HG03575 (cell line): Measurements from ENCODE around the gene OR52I1.

Experiments
- ATAC-seq: cut with Tn5 transposase; IDR thresholded peaks from one replicate; pipeline ENCODE4 v1.9.1; 2021; ENCODE audit not compliant: unreplicated experiment, insufficient number of reproducible peaks, low FRiP score; ENCODE audit errors: extremely low read depth

OR52I1 gene, protein sequence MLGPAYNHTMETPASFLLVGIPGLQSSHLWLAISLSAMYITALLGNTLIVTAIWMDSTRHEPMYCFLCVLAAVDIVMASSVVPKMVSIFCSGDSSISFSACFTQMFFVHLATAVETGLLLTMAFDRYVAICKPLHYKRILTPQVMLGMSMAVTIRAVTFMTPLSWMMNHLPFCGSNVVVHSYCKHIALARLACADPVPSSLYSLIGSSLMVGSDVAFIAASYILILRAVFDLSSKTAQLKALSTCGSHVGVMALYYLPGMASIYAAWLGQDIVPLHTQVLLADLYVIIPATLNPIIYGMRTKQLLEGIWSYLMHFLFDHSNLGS

DNA sequence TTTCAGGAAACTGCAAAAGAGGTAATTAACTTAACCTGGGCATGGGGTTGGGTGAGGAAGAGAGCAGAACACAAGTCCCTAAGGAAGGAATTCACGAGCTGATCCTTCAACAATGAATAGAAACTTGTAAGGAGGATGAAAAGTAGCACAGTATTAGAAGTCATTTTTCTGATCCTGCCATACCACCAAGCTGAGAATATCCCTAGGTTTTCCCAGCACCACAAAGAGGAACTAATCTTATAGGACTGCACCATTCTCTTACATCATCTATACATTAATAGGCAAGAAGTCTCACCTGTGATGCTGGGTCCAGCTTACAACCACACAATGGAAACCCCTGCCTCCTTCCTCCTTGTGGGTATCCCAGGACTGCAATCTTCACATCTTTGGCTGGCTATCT is at the start of gene OR52I1:
OR52I1 (plus strand) TSS at position 301 of the 400 bp plus-strand sequence; CDS start at position 301, 0 bp downstream.
- ATAC-seq, result no peak

DNA sequence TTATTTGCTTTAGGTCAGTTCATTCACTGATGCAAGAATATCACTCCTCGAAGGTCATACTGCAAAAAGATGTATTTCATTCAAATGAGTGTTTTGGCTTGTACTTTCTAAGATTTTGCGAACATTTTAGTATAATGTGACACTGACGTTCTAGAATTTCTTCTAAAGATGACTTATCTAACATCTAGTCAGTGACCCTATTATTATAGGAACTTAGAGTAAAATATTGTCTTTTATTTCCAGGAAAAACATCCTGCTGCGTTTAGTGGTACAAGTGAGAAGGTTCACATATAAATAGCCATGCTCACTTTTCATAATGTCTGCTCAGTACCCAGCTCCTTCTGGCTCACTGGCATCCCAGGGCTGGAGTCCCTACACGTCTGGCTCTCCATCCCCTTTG is 48.9 kb upstream of the OR52I1 start, which contains the start of gene OR52M1:
OR52M1 (plus strand) TSS at position 301 of the 400 bp plus-strand sequence; CDS start at position 301, 0 bp downstream.
- ATAC-seq, result no peak

DNA sequence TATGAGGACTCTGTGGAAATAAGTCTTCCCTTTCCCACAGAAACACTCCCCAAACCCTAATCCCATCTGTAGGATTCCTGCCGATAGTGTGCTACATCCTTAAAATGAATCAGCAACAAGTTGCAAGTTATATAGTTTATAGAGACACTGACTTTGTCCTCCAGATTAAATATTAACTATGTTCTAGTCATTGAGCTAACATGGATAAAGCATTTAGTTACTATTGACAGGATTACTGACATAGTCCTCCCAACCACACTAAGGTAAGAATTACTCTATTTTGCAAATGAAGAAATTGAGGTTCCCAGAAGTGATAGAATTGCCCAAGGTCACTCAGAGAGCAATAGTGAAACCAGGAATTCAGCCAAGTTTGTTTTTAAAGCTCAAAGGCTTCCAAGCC is 47.0 kb upstream of the OR52I1 start:
- no peak for ATAC-seq

DNA sequence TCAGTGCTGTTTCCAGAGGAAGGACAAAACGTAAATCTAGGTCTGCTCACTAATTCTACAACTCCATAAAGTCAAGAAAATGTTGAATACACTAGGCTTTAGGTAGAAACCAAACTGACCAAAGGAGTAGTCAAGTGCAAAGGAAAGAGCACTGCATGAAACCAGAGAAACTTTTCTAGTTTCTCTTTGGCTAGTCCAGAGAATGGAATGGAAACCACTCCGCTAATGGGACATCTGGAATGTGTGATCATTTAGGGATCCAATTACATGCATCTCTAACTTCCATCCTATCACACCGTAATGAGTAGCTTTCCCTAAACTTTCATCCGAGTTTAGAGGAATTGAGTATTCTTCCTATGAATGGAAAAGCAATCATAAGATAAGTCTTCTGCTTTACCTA is 46.4 kb upstream of the OR52I1 start:
- ATAC-seq, result no peak

DNA sequence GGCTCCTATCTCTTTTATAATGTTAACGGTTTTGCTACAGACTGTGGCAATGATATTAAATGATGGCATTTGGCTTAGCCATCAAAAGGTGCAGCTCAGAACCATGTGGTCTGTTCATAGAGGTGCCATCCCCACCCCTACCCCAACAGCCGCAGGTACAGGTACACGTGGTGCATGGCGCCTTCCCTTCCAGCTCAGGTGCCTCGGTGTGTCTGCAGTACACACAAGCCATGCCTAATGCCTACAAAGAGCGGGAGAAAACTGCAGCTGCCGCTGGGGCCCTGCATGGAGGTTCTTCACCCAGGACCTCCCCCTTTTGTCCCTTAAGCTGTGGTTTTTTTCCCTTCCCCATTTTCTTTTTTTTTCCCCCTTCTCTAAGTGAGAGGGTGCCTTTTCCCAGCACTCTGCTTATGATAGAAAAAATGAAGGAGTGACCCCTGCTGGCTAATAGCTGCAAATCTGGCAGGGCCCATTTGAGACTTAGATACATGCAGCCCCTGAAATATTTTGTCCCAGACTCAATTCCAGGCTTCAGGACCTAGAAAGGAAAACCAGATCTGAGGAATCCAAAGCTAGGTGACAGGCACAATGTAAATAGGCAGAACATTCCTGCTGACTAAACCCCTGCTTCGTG is 42.4 kb upstream of the OR52I1 start:
- no peak for ATAC-seq

DNA sequence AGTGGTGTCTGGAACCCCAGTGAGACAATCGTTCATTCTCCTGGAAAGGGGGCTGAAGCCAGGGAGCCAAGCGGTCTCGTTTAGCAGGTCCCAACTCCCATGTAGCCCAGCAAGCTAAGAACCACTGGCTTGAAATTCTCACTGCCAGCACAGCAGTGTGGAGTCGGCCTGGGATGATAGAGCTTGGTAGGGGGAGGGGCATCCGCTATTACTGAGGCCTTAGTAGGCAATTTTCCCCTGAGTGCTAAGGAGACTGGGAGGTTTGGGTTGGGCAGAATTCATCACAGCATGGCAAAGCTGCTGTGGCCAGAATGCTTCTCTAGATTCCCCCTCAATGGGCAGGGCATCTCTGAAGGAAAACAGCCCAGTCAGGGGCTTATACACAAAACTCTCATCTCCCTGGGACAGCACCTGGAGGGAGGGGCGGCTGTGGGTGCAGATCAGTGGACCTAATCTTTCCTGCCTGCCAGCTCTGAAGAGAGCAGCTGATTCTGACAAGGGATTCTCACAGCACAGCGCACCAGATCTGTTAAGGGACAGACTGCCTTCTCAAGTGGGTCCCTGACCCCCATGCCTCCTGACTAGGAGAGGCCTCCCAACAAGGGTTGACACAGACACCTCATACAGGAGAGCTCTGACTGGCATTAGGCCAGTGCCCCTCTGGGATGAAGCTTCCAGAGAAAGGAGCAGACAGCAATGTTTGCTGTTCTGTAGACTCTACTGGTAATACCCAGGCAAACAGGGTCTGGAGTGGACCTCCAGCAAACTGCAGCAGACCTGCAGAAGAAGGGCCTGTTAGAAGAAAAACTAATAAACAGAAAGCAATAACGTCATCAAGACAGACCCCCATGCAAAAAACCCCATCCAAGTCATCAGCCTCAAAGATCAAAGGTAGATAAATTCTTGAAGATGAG is 34.1 kb upstream of the OR52I1 start:
- ATAC-seq, result no peak

DNA sequence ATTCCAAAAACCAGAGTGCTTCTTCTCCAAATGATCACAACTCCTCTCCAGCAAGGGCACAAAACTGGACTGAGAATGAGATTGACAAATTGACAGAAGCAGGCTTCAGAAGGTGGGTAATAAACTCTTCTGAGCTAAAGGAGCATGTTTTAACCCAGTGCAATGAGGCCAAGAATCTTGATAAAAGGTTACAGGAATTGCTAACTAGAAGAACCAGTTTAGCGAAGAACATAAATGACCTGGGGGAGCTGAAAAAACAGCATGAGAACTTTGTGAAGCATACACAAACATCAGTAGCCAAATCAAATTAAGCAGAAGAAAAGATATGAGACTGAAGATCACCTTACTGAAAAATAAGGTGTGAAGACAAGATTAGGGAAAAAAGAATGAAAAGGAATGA is 33.4 kb upstream of the OR52I1 start:
- ATAC-seq, result no peak

DNA sequence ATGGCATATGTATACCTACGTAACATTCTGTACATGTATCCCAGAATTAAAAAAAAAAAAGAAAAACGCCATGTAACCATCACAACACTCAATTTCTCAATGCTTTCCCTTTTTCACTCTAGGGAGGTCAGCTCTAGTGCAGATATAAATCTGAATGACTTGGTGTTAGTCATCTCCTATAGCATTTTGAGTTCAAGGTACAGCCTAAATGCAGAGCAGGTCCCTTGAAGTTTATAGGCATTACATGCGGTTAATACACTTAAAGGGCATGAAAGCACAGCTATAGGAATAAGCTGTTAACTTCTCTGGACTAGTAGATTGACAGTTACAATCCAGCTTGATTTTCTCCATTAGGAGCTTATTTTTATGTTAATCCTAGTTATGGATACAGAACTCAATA is 28.5 kb upstream of the OR52I1 start:
- no peak for ATAC-seq

DNA sequence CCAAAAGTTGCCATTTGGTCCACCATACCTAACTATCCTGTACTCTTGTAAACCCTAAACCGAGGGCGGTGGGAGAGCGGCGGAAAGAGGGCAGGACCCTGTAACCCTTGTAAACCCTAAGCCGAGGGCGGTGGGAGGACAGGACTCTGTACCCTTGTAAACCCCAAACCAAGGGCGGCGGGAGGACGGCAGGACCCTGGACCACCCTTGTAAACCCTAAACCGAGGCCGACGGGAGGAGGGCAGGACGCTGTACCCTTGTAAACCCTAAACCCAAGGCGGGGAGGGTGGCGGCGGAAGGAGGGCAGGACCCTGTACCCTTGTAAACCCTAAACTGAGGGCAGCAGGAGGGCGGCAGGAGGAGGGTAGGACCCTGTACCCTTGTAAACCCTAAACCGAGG is 24.8 kb upstream of the OR52I1 start:
- no peak for ATAC-seq

DNA sequence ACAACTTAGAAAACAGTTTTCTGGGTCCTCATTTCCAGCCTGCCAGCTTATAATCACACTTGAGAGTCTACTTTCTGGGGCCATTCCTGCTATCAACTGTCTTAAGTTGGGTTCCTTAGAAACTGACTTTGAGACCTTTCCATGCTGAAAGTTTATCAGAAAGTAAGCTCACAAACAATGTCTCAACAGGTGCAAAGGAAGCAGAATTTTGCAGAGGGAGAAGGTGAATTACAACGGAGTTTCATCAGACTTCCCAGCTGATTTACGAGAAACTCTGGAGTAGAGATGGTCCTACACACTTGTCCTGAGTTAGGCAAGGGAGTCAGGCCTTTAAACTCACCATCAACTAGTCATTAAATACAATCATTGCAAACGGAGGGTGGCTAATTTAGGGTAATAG is 17.0 kb upstream of the OR52I1 start:
- ATAC-seq, result no peak

DNA sequence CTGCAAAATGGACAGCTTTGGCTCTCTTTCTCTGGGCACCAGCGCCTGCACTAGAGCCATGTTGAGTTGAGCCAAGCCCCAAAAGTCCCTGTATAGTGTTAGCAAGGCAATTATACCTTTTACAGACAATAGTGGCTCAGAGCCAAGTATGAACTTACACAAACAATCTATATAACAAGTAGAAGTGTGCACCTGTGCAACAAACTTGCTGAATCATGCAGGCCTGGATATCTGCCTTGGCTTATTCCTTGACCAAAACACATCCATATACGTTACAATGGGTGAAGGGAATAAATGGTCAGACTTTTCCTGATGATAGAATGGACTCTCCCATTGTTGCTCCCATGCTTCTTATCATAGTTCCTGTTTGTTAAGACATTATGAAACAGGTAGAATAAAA is 16.1 kb upstream of the OR52I1 start:
- no peak for ATAC-seq

DNA sequence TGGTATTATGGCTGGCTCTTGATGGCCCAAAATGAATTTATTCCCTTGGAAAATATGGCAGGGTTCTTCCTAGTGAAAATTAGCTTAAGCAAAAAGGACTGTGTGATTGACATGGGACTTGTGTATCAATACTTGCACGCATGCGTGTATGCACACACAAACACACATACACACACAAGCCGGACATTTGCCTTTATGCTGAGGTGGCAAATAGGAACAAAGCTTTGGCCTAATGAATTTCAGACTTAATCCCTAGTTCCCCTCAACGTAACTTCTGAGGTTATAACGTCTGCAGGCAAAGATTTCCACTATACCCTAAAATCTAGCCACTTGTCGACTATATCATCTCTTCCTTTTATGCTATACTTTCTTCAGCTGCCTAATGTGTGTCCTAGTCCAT is 15.2 kb upstream of the OR52I1 start:
- no peak for ATAC-seq

DNA sequence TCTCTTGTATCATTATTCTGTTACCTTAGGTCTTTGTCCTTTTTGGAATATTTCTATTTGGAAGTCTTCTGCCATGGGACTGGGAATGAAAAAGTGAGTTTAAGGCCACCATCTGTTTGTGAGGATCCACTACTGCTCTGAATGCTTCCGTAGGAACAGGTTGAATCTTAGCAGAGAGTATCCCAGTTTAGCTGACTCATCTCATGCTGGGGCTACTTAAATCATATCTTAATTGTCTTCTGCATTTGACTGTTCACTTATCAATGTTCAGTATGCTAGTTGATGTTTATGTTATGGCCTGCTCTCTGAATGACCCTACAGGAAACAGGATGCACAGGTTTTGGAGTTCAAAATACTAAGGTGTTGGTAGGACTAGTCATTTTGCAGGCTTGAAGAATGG is 13.7 kb upstream of the OR52I1 start:
- ATAC-seq, result no peak

DNA sequence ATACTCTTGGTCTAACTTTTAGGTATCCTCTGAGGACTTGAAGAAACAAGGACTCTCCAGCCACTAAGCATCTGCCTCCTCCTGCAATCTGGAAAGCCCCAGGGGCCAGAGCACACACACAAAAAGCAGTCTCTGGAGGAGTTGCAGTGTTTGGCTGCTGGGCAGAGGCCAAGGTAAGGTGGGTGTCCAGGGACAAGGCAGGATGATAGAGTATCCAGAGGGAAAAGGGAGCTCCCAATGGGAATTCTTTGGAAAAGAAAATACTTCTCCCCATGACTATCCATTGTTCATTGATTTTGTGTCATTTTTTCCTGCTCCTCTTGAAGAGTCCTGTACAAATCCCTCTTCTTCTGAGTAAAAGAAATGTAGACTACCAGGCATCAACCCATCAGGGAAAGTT is 12.4 kb upstream of the OR52I1 start, which contains the start of gene OR52I2:
OR52I2 (plus strand) TSS at position 301 of the 400 bp plus-strand sequence.
- ATAC-seq, result no peak

DNA sequence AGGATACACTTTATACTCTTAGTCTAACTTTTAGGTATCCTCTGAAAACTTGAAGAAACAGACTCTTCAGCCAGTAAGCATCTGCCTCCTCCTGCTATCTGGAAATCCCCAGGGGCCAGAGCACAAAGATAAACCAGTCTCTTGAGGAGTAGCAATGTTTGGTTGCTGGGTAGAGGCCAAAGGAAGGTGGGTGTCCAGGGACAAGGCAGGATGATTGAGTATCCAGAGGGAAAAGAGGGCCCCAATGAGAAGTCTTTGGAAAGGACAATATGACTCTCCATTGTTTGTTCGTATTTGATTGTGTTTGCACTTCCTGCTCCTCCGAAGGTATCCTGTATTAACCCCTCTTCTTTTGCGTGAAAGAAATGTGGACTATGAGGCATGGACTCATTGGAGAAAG is 4.8 kb upstream of the OR52I1 start:
- no peak for ATAC-seq

DNA sequence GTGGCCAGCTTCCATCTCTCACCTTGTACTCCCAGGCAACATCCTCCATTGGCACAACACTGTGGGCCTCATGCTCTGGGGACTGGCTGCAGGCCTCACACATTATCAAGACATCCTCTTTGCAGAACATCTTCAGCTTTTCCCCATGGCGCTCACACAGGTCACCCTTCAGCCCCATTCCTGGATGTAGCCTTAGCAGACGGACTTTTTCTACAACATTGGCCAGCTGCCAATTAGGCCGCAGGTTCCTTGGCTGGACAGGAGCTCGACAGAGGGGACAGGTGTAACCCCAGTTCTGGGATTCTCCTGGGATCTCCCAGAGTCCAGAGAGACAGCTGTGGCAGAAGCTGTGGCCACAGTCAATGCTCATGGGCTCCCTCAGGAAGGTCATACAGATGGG is 11.2 kb downstream of the OR52I1 start:
- ATAC-seq, result no peak

DNA sequence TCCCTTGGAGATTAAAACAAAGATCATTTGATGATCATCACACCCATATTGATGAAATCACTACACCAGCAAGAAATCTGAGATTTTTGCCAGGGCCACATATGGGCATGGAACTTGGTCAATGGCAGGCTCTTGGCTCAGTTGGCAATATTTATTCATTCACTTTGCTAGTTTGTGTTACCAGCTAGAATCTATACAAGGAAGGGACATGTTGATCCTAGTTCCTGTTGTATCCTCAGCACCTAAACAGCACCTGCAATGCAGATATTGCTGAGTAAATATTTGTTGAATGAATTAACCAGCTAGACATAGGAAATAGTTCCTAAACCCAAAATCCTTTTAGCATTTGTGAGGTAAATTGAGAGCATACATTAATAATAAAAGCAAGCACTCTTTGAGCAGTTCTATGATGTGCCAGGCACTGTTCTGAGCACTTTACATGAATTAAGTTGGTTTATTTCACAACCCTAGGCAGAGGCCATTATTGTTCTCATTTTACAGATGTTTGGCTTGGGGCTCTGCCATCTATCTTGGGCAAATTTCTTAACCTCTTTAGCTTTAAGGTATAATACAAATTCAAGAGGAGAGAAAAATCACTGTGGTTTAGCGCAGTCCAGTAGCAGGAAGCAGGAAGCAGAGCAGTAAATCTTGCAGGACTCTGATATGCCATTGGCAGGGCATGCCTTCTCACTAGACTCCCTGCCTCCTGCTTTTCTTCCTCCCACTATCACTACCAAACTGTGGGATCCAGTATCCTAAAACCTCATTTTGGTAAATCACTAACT is 12.6 kb downstream of the OR52I1 start:
- ATAC-seq, result no peak

DNA sequence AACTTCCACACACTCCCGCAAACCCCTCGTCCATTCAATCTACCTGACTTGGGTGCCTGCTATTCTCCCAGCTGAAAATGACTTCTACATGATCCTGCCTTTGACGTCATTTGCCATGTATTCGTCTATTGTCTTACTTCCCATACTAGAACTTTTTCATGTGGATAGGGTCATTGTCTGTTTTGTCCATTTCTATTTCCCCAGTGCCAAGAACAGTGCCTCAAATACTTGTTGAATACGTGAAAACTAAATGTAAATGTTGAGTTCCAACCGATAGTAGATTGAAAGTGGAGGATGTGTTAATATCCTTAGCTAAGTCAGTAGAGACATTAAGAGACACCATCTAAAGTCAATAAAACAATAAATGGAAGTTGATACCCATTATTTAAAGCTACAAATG is 13.3 kb downstream of the OR52I1 start:
- ATAC-seq, result no peak
